Uterus (tissue), 4 donors: ENCODE data around the gene USP17L24. TPM values are rescaled to one million over a fixed set of nuclear protein-coding genes. Genes with fewer than 3 reads are reported as not detected.

Source experiments
- total RNA-seq, 4 donors: library from RNA; depleted of rRNA in 3 of 4; stranded (reverse); fragments of >200 nt in 3 of 4; gene quantifications; one replicate each; pipeline versions ENCODE4 v1.1.0 to v1.2.4, GENCODE V29; 2014 to 2023
- donor health status: DM: yes; HTN: yes; CAD: no.

USP17L24 gene
- total RNA-seq, 4 donors from 2014 or later = not detected

Other genes with a start within 250 kb of the USP17L24 start
- not detected for gene FAM90A26, start 154.8 kb upstream of the USP17L24 start, total RNA-seq
- gene USP17L10, start 114.5 kb upstream of the USP17L24 start, total RNA-seq = not detected
- not detected for gene USP17L11, start 109.8 kb upstream of the USP17L24 start, total RNA-seq
- not detected for gene USP17L12, start 105.0 kb upstream of the USP17L24 start, total RNA-seq
- gene USP17L13, start 100.3 kb upstream of the USP17L24 start, total RNA-seq = not detected
- under 1 TPM in 1 of 4 donors, not detected in 3; 0.27 TPM for gene USP17L15, start 90.8 kb upstream of the USP17L24 start, total RNA-seq
- gene USP17L17, start 81.3 kb upstream of the USP17L24 start, total RNA-seq = not detected
- gene USP17L18, start 76.5 kb upstream of the USP17L24 start, total RNA-seq = not detected
- not detected for gene USP17L19, start 71.8 kb upstream of the USP17L24 start, total RNA-seq
- not detected for gene USP17L20, start 67.0 kb upstream of the USP17L24 start, total RNA-seq
- gene USP17L21, start 62.3 kb upstream of the USP17L24 start, total RNA-seq = not detected
- gene USP17L22, start 57.5 kb upstream of the USP17L24 start, total RNA-seq = not detected
- gene USP17L25, start 4.7 kb downstream of the USP17L24 start, total RNA-seq = not detected
- not detected for gene USP17L26, start 9.5 kb downstream of the USP17L24 start, total RNA-seq
- gene USP17L5, start 14.2 kb downstream of the USP17L24 start, total RNA-seq = not detected
- not detected for gene USP17L27, start 19.0 kb downstream of the USP17L24 start, total RNA-seq
- gene USP17L28, start 23.7 kb downstream of the USP17L24 start, total RNA-seq = not detected
- gene USP17L29, start 28.5 kb downstream of the USP17L24 start, total RNA-seq = not detected
- not detected for gene USP17L30, start 38.0 kb downstream of the USP17L24 start, total RNA-seq
- gene DEFB131A, start 119.2 kb downstream of the USP17L24 start, total RNA-seq = not detected